Lower leg skin (tissue), 3 donors: ENCODE data around the gene PLXNA2.

ENCODE experiments used
- CTCF ChIP-seq, 3 donors: fragments of 450-650 bp; IDR thresholded peaks; one replicate each; pipeline ENCODE4 v1.5.1; 2016; ENCODE audit warnings: antibody characterized with exemption in 3 of 3, mild to moderate bottlenecking in 3 of 3, moderate library complexity in 2 of 3
- POLR2A ChIP-seq, 2 donors: fragments of 450-650 bp; IDR thresholded peaks; one replicate each; pipeline ENCODE4 v1.6.1; 2016 to 2017; ENCODE audit warnings: antibody characterized with exemption in 2 of 2, mild to moderate bottlenecking in 1 of 2, moderate library complexity in 1 of 2

- TF ChIP-seq CTCF (IDR thresholded peaks at IDR 0.05) (no peak), POLR2A (IDR thresholded peaks at IDR 0.05) (no peak)
These were observed 144.1 kb downstream of the PLXNA2 start for GRCh38 chr1:208100106-208100505.
